Neural cell (in vitro differentiated cells): Measurements from ENCODE around the gene HTR2B. TPM values are rescaled to one million over a fixed set of nuclear protein-coding genes. Genes with fewer than 3 reads are reported as not detected.

Experiments
- H2AFZ ChIP-seq: fragments of 200-600, 300-800 bp; sonication (generic), shearing (Covaris generic); 2 replicates; pipeline ENCODE4 v1.6.0; 2014; ENCODE audit warnings: low read depth, mild to moderate bottlenecking, antibody characterized with exemption, low read length, moderate library complexity
- H3F3A ChIP-seq: fragments of 200-600 bp; shearing (Covaris generic); 2 replicates; pipeline ENCODE4 v1.6.1; 2016; ENCODE audit warnings: mild to moderate bottlenecking, moderate library complexity, mixed read lengths, antibody characterized with exemption, low read length; ENCODE audit not compliant: insufficient read depth, poor library complexity, severe bottlenecking
- H3K27ac ChIP-seq: fragments of 200-600, 300-800 bp; sonication (generic), shearing (Covaris generic); 2 replicates; pipeline ENCODE4 v1.5.1; 2014; ENCODE audit warnings: mild to moderate bottlenecking, low read length, moderate library complexity
- H3K27me3 ChIP-seq: fragments of 300-800, 200-600 bp; sonication (generic), shearing (Covaris generic); 2 replicates; pipeline ENCODE4 v1.6.0; 2014; ENCODE audit warnings: mild to moderate bottlenecking, low read depth, low read length, moderate library complexity; ENCODE audit not compliant: insufficient read depth
- H3K36me3 ChIP-seq: fragments of 300-800, 200-600 bp; sonication (generic), shearing (Covaris generic); 2 replicates; pipeline ENCODE4 v1.5.1; 2014; ENCODE audit warnings: mild to moderate bottlenecking, antibody characterized with exemption, low read length, moderate library complexity; ENCODE audit not compliant: insufficient read depth
- H3K4me2 ChIP-seq: fragments of 300-800, 200-600 bp; sonication (generic), shearing (Covaris generic); 2 replicates; pipeline ENCODE4 v1.6.0; 2014; ENCODE audit warnings: mild to moderate bottlenecking, low read length
- H3K4me3 ChIP-seq: fragments of 300-800, 200-600 bp; sonication (generic), shearing (Covaris generic); 2 replicates; pipeline ENCODE4 v1.5.1; 2014; ENCODE audit warnings: mild to moderate bottlenecking, low read length, moderate library complexity
- H3K79me2 ChIP-seq: fragments of 200-600 bp; shearing (Covaris generic); replicated peaks from 2 replicates; pipeline ENCODE4 v1.6.0; 2014; ENCODE audit warnings: mild to moderate bottlenecking, low read length, moderate library complexity; ENCODE audit not compliant: insufficient read depth
- H3K9ac ChIP-seq: fragments of 300-800, 200-600 bp; sonication (generic), shearing (Covaris generic); 2 replicates; pipeline ENCODE4 v1.6.1; 2016; ENCODE audit warnings: mild to moderate bottlenecking, low read length, mixed read lengths
- H3K9me2 ChIP-seq: fragments of 200-600 bp; shearing (Covaris generic); 2 replicates; pipeline ENCODE4 v1.6.1; 2016; ENCODE audit warnings: mild to moderate bottlenecking, low read length, mixed read lengths; ENCODE audit not compliant: insufficient read depth
- H3K9me3 ChIP-seq: fragments of 200-600, 300-800 bp; sonication (generic), shearing (Covaris generic); 2 replicates; pipeline ENCODE4 v1.6.1; 2016; ENCODE audit warnings: mild to moderate bottlenecking, mixed run types, low read length, moderate library complexity, mixed read lengths
- H4K20me1 ChIP-seq: fragments of 200-600 bp; shearing (Covaris generic); 2 replicates; pipeline ENCODE4 v1.6.1; 2016; ENCODE audit warnings: mild to moderate bottlenecking, mixed run types; ENCODE audit not compliant: insufficient read depth
- CTCF ChIP-seq: fragments of 450-650 bp; IDR thresholded peaks from 2 replicates; pipeline ENCODE4 v1.5.1; 2014; ENCODE audit warnings: antibody characterized with exemption, mild to moderate bottlenecking, moderate library complexity; ENCODE audit not compliant: poor library complexity, severe bottlenecking
- EP300 ChIP-seq: fragments of 450-650 bp; conservative IDR thresholded peaks from 2 replicates; pipeline ENCODE4 v1.6.1; 2014; ENCODE audit warnings: antibody characterized with exemption, mild to moderate bottlenecking, moderate library complexity; ENCODE audit not compliant: poor library complexity, severe bottlenecking
- EZH2 ChIP-seq: fragments of 200-600, 300-800 bp; shearing (Covaris generic), sonication (generic); IDR thresholded peaks from 2 replicates; pipeline ENCODE4 v1.6.1; 2014; ENCODE audit warnings: antibody characterized with exemption, low read length, borderline replicate concordance, mild to moderate bottlenecking; ENCODE audit not compliant: insufficient read depth, poor library complexity, severe bottlenecking
- MXI1 ChIP-seq: fragments of 450-650 bp; conservative IDR thresholded peaks from 2 replicates; pipeline ENCODE4 v1.6.1; 2014; ENCODE audit warnings: antibody characterized with exemption, mild to moderate bottlenecking; ENCODE audit not compliant: poor library complexity, severe bottlenecking
- POLR2AphosphoS5 ChIP-seq: IDR thresholded peaks from 2 replicates; pipeline ENCODE4 v1.6.1; 2012
- RAD21 ChIP-seq: fragments of 450-650 bp; conservative IDR thresholded peaks from 2 replicates; pipeline ENCODE4 v1.6.1; 2014; ENCODE audit warnings: antibody characterized with exemption, mild to moderate bottlenecking, moderate library complexity
- SMC3 ChIP-seq: fragments of 450-650 bp; conservative IDR thresholded peaks from 2 replicates; pipeline ENCODE4 v1.6.1; 2014; ENCODE audit warnings: antibody characterized with exemption, mild to moderate bottlenecking, moderate library complexity; ENCODE audit not compliant: poor library complexity
- TAF1 ChIP-seq: IDR thresholded peaks from 2 replicates; pipeline ENCODE4 v1.6.1; 2012; ENCODE audit warnings: low read depth
- polyA plus RNA-seq: library from polyadenylated mRNA; depleted of rRNA; stranded (reverse); fragments of >200 nt; gene quantifications from 2 replicates; pipeline ENCODE4 v1.2.3, GENCODE V29; 2014
- TF ChIP-seq, protein P1 (sequence below): IDR thresholded peaks from 2 replicates; pipeline ENCODE4 v1.6.1; 2012; ENCODE audit warnings: borderline replicate concordance

HTR2B gene
- polyA plus RNA-seq, 1 donor from 2014 or later, result not detected

DNA sequence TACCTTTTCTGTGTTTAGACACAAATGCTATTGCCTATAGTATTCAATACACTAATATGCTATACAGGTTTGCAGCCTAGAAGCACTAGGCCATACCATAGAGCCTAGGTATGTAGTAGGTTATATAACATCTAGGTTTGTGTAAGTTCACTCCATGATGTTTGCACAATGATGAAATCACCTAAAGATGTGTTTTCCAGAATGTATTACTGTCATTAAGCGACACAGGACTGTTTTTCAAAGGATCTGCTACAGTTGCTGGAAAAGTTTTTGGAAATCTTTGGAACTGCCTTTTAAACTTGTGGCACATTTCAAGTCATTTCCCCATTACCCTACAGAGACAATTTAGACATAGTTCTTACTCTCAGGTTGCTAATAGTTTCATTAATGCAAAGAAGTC is 58.9 kb downstream of the HTR2B start:
- H3K9me2 ChIP-seq, result no peaks in the 10 kb centered on the region
- no peak overlapping the region for H3K27ac ChIP-seq
- H3K4me3 ChIP-seq, result no peak overlapping the region
- TF ChIP-seq RAD21, result no peak
- no peak for TF ChIP-seq EP300
- TF ChIP-seq, protein P1, sequence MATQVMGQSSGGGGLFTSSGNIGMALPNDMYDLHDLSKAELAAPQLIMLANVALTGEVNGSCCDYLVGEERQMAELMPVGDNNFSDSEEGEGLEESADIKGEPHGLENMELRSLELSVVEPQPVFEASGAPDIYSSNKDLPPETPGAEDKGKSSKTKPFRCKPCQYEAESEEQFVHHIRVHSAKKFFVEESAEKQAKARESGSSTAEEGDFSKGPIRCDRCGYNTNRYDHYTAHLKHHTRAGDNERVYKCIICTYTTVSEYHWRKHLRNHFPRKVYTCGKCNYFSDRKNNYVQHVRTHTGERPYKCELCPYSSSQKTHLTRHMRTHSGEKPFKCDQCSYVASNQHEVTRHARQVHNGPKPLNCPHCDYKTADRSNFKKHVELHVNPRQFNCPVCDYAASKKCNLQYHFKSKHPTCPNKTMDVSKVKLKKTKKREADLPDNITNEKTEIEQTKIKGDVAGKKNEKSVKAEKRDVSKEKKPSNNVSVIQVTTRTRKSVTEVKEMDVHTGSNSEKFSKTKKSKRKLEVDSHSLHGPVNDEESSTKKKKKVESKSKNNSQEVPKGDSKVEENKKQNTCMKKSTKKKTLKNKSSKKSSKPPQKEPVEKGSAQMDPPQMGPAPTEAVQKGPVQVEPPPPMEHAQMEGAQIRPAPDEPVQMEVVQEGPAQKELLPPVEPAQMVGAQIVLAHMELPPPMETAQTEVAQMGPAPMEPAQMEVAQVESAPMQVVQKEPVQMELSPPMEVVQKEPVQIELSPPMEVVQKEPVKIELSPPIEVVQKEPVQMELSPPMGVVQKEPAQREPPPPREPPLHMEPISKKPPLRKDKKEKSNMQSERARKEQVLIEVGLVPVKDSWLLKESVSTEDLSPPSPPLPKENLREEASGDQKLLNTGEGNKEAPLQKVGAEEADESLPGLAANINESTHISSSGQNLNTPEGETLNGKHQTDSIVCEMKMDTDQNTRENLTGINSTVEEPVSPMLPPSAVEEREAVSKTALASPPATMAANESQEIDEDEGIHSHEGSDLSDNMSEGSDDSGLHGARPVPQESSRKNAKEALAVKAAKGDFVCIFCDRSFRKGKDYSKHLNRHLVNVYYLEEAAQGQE, result no peak
- TF ChIP-seq MXI1, result no peak
- TF ChIP-seq POLR2AphosphoS5, result no peak
- no peak for TF ChIP-seq EZH2
- no peak for TF ChIP-seq CTCF
- no peak for TF ChIP-seq SMC3
- TF ChIP-seq TAF1, result no peak
- no peaks in the 10 kb centered on the region for H3K27me3 ChIP-seq
- H3K4me2 ChIP-seq, result no peak overlapping the region
- H3K9ac ChIP-seq, result no peak overlapping the region
- peaks cover 13% of the 10 kb centered on the region for H3K36me3 ChIP-seq
- no peak overlapping the region for H2AFZ ChIP-seq
- H4K20me1 ChIP-seq, result no peaks in the 10 kb centered on the region
- no peaks in the 10 kb centered on the region for H3K9me3 ChIP-seq
- H3F3A ChIP-seq, result no peaks in the 10 kb centered on the region
- H3K79me2 ChIP-seq, result peaks cover 3% of the 10 kb centered on the region

- Histone ChIP-seq H3K4me3 (no peak overlapping the region), H3K79me2 (peaks cover 24% of the 10 kb centered on the region), H3K9me2 (no peaks in the 10 kb centered on the region), H3K36me3 (peaks cover 6% of the 10 kb centered on the region), H3F3A (no peaks in the 10 kb centered on the region), H3K27me3 (no peaks in the 10 kb centered on the region), H3K27ac (no peak overlapping the region), H4K20me1 (peaks cover 3% of the 10 kb centered on the region), H3K4me2 (no peak overlapping the region), H3K9me3 (no peaks in the 10 kb centered on the region), H2AFZ (no peak overlapping the region), H3K9ac (no peak overlapping the region)
- TF ChIP-seq EZH2 (no peak), RAD21 (no peak), SMC3 (no peak), TAF1 (no peak), EP300 (no peak), CTCF (no peak), MXI1 (no peak)
- TF ChIP-seq, protein P1, result no peak
These were observed 61.5 kb downstream of the HTR2B start for GRCh38 chr2:231063347-231063746.
